ENCODE data around the gene ALDH8A1.

- no peak for TF ChIP-seq SUZ12 (IDR thresholded peaks at IDR 0.05; ENCODE audit: extremely low read depth, insufficient read depth, insufficient read length)
- no peak for TF ChIP-seq ZNF274 (IDR thresholded peaks at IDR 0.05; ENCODE audit: low read depth, low read length)
- TF ChIP-seq YY1 (IDR thresholded peaks at IDR 0.05; ENCODE audit: insufficient read depth, insufficient read length): no peak
Observed at GRCh38 chr6:134896910-134897309, 53.0 kb downstream of the ALDH8A1 start.
